Testis (tissue), 2 donors: Measurements from ENCODE around the gene CYP27C1.
"Not testable (repeated sequence)": the region's sequence is repeated elsewhere in the genome, so short reads cannot be mapped to it uniquely, and the experiment has no call there.

ENCODE experiments used
- CTCF ChIP-seq, 3 experiments: fragments of 450-650 bp in 2 of 3; fragments of 200-600 bp in 1 of 3; sonication (generic) in 1 of 3; IDR thresholded peaks; one replicate each; pipeline ENCODE4 v1.5.1; 2016 to 2019; ENCODE audit warnings: antibody characterized with exemption in 3 of 3, mild to moderate bottlenecking in 2 of 3, moderate library complexity in 1 of 3
- POLR2A ChIP-seq: fragments of 450-650 bp; IDR thresholded peaks from one replicate; pipeline ENCODE4 v1.6.1; 2017; ENCODE audit warnings: antibody characterized with exemption, mild to moderate bottlenecking, moderate library complexity

DNA sequence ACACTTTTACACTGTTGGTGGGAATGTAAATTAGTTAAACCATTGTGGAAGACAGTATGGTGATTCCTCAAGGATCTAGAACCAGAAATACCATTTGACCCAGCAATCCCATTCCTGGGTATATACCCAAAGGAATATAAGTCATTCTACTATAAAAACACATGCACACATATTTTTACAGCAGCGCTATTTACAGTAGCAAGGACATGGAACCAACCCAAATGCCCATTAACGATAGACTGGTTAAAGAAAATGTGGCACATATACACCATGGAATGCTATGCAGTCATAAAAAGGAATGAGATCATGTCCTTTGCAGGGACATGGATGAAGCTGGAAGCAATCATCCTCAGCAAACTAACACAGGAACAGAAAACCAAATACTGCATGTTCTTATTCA, 5.9 kb downstream of the CYP27C1 start:
- not testable (repeated sequence) for TF ChIP-seq POLR2A; CTCF (IDR thresholded peaks at IDR 0.05)
